Bronchial epithelial cell (primary cell): ENCODE measurements around the gene GADL1. TPM values are rescaled to one million over a fixed set of nuclear protein-coding genes. Genes with fewer than 3 reads are reported as not detected.

ENCODE experiments used
- DNase-seq: peaks from one replicate; pipeline ENCODE4 v3.0.0-alpha.2; 2010; ENCODE audit warnings: low read depth
- FAIRE-seq: peaks from 2 replicates; lab custom pipeline; 2011; peaks lifted over from hg19 to GRCh38; lab: Jason Lieb, UNC
- H3K27me3 ChIP-seq: 2 replicates; pipeline ENCODE4 v1.5.1; 2011; ENCODE audit warnings: low read length; ENCODE audit not compliant: control insufficient read depth, insufficient read depth
- H3K36me3 ChIP-seq: 2 replicates; pipeline ENCODE4 v1.5.1; 2011; ENCODE audit warnings: low read length; ENCODE audit not compliant: control insufficient read depth, insufficient read depth
- H3K4me3 ChIP-seq: 2 replicates; pipeline ENCODE4 v1.5.1; 2011; ENCODE audit warnings: mild to moderate bottlenecking, low read depth, low read length, control low read depth
- CTCF ChIP-seq: IDR thresholded peaks from 2 replicates; pipeline ENCODE4 v1.5.1; 2011; ENCODE audit warnings: mild to moderate bottlenecking, moderate library complexity, low read length, control low read depth, inconsistent platforms; ENCODE audit not compliant: insufficient read depth, severe bottlenecking
- total RNA-seq: library from RNA; depleted of rRNA; stranded (reverse); fragments of >200 nt; gene quantifications from 2 replicates; pipeline ENCODE4 v1.2.1, GENCODE V29; 2014

The GADL1 gene
- total RNA-seq, 1 donor from 2014 or later: not detected

DNA sequence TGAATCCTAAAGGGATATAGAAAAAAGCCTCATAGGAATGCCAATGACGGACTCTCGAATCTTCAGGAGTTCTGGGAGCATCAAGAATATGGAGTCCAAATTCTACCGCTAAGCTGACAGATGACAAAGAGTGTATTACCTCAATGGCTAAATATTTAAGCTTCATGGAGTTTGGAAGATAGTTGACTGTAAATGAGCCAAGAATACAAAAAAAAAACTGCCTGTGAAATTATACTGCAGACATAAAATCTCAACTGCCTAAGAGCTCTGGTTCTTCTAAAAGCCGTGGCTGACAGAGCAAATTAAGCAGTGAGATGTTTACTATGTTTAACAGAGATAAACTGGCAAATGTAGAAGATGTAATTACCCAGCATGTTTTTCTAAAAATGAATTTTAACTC is 140.0 kb downstream of the GADL1 start:
- TF ChIP-seq CTCF: no peak
- no peak overlapping the region for H3K4me3 ChIP-seq
- H3K36me3 ChIP-seq: no peaks in the 10 kb centered on the region
- DNase-seq (no peak), FAIRE-seq (no peak)
- no peaks in the 10 kb centered on the region for H3K27me3 ChIP-seq

DNA sequence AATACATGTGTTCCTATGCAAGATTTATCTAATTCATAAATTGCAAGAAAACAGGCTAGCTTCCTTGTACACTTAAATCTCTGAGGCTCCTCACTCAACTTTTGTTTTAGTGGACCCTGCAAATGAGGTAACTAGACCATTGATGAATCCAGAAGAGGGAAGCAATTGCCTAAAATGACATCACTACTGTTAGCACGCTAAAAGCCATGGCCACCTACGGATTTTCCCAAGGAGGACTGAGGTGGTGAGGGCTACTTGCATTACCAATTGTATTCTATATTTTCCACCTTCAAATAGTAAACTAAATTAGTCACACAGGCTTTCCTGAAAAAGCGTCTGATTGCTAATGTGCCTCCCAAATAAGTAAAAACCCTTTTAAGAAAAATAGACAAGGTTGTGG is 140.7 kb downstream of the GADL1 start:
- Histone ChIP-seq H3K27me3 (no peaks in the 10 kb centered on the region), H3K36me3 (no peaks in the 10 kb centered on the region), H3K4me3 (no peak overlapping the region)
- no peak for DNase-seq
- no peak for FAIRE-seq
- no peak for TF ChIP-seq CTCF

- DNase-seq (peak; percentile 87), FAIRE-seq (no peak)
- H3K27me3 ChIP-seq: no peaks in the 10 kb centered on the region
- H3K4me3 ChIP-seq: no peak overlapping the region
- H3K36me3 ChIP-seq: no peaks in the 10 kb centered on the region
- no peak for TF ChIP-seq CTCF
Observed at GRCh38 chr3:30752970-30753369, 141.5 kb downstream of the GADL1 start.

- H3K4me3 ChIP-seq: no peak overlapping the region
- DNase-seq: no peak
- H3K36me3 ChIP-seq: no peaks in the 10 kb centered on the region
- no peak for TF ChIP-seq CTCF
- FAIRE-seq: no peak
- no peaks in the 10 kb centered on the region for H3K27me3 ChIP-seq
Observed at GRCh38 chr3:30752491-30752890, 142.0 kb downstream of the GADL1 start.

DNA sequence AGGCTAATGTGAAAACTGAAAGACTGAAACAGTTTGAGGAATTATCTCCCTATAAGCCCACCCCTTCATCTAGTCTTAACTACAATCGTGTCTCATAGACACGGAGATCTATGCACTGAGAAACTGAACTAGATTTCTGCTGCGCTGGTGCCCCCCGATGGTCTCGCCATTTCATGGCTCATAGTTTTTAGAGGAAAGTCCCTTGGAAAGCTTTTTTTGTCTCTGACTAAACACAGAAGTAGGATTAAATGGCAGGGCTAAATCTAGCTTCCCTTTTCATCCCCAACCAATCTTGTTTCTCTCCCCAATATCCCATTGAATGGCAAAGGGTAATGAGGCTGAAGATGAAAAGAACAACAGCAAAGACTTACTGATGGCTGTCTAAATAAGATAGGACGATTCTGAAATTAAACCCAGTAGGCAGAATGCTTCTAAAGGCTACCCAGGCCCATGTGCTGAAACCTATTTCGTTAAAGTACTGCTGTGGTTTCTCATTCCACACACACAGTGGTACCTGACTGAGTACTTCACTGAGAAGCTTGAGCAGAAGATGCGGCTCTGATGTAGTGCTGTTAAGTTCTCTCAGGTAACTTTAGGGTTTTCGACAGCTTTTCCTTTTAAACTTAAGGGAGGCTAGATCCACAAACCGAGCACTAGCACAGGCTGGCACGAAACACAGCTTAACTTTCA is 142.7 kb downstream of the GADL1 start:
- no peaks in the 10 kb centered on the region for H3K27me3 ChIP-seq
- no peaks in the 10 kb centered on the region for H3K36me3 ChIP-seq
- FAIRE-seq: no peak
- no peak overlapping the region for H3K4me3 ChIP-seq
- peak; percentile 24 for DNase-seq
- peak; percentile 12 for TF ChIP-seq CTCF

DNA sequence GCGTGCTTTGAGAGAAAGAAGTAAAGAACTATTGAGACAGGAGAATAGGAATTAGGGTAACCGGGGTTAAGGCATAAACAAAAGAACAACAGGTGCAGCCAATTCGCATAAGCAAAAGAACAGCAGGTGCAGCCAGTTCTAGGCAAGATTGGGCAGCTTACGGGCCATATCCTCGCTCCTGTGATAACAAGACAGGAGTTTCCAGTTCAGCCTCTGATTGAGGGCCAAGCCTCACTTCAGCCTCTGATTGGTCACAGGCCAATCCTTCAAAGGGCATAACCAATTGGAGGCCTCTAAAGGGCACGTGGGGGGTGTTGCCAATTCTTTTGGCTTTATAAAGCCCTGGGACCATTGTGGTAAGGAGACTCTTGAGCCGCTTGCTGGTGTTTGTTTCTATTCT is 143.5 kb downstream of the GADL1 start:
- Histone ChIP-seq H3K4me3 (no peak overlapping the region), H3K27me3 (no peaks in the 10 kb centered on the region), H3K36me3 (no peaks in the 10 kb centered on the region)
- FAIRE-seq (no peak), DNase-seq (no peak)
- no peak for TF ChIP-seq CTCF
